HepG2 (cell line): ENCODE data around the gene SLC50A1. TPM values are rescaled to one million over a fixed set of nuclear protein-coding genes. Genes with fewer than 3 reads are reported as not detected.

Experiments
- CEBPZ ChIP-seq: IDR thresholded peaks from 2 replicates; pipeline ENCODE4 v1.6.1; 2012; ENCODE audit warnings: low read length, improper control_type of control experiment
- GTF3A ChIP-seq: sonication (generic); formaldehyde crosslinking; conservative IDR thresholded peaks from 2 replicates; pipeline ENCODE4 v1.4.0; 2020; ENCODE audit warnings: mild to moderate bottlenecking, missing genetic modification reagents
- KMT2A ChIP-seq: sonication (generic); formaldehyde crosslinking; IDR thresholded peaks from 2 replicates; pipeline ENCODE4 v1.4.0; 2020; ENCODE audit warnings: missing genetic modification reagents
- PHF5A ChIP-seq: IDR thresholded peaks from one replicate; pipeline ENCODE4 v1.6.1; 2018; ENCODE audit warnings: low read depth, missing genetic modification reagents; ENCODE audit not compliant: unreplicated experiment
- POLR2A ChIP-seq, 2 experiments: IDR thresholded peaks; 2 replicates each; pipeline ENCODE4 v1.6.1; 2011; ENCODE audit warnings: low read depth in 2 of 2, low read length in 2 of 2, mild to moderate bottlenecking in 1 of 2, moderate library complexity in 1 of 2; ENCODE audit not compliant: insufficient read depth in 1 of 2
- RNF219 ChIP-seq: sonication (generic); formaldehyde crosslinking; IDR thresholded peaks from 2 replicates; pipeline ENCODE4 v1.5.0; 2020; ENCODE audit warnings: mild to moderate bottlenecking, missing genetic modification reagents
- SKIL ChIP-seq: sonication (generic); formaldehyde crosslinking; IDR thresholded peaks from 2 replicates; pipeline ENCODE4 v1.8.0; 2022; ENCODE audit warnings: missing genetic modification reagents, mild to moderate bottlenecking, moderate library complexity, borderline replicate concordance
- SRSF1 ChIP-seq: fragments of 200-400 bp; formaldehyde crosslinking; optimal IDR thresholded peaks from 2 replicates; pipeline ENCODE3; 2017; ENCODE audit warnings: mild to moderate bottlenecking, low read depth, low read length, moderate library complexity
- THAP7 ChIP-seq: sonication (generic); formaldehyde crosslinking; IDR thresholded peaks from 2 replicates; pipeline ENCODE4 v1.8.1; 2023; ENCODE audit warnings: mild to moderate bottlenecking, missing genetic modification reagents
- ZBTB34 ChIP-seq: sonication (generic); formaldehyde crosslinking; IDR thresholded peaks from 2 replicates; pipeline ENCODE4 v1.8.0; 2022; ENCODE audit warnings: mild to moderate bottlenecking, missing genetic modification reagents
- ZNF18 ChIP-seq: sonication (generic); formaldehyde crosslinking; IDR thresholded peaks from 2 replicates; pipeline ENCODE4 v1.8.0; 2022; ENCODE audit warnings: mild to moderate bottlenecking, missing genetic modification reagents; ENCODE audit not compliant: insufficient replicate concordance
- ZNF30 ChIP-seq: sonication (generic); formaldehyde crosslinking; IDR thresholded peaks from 2 replicates; pipeline ENCODE4 v1.5.0; 2020; ENCODE audit warnings: mild to moderate bottlenecking, missing genetic modification reagents
- ZNF333 ChIP-seq: sonication (generic); formaldehyde crosslinking; IDR thresholded peaks from 2 replicates; pipeline ENCODE4 v1.4.0; 2020; ENCODE audit warnings: mild to moderate bottlenecking, missing genetic modification reagents, borderline replicate concordance
- ZNF451 ChIP-seq: sonication (generic); formaldehyde crosslinking; IDR thresholded peaks from 2 replicates; pipeline ENCODE4 v1.5.0; 2020; ENCODE audit warnings: mild to moderate bottlenecking, missing genetic modification reagents
- ZNF484 ChIP-seq: sonication (generic); formaldehyde crosslinking; IDR thresholded peaks from 2 replicates; pipeline ENCODE4 v1.5.1; 2020; ENCODE audit warnings: mild to moderate bottlenecking, low read depth, missing genetic modification reagents, borderline replicate concordance
- ZNF564 ChIP-seq: sonication (generic); formaldehyde crosslinking; IDR thresholded peaks from 2 replicates; pipeline ENCODE4 v1.8.1; 2023; ENCODE audit warnings: mild to moderate bottlenecking, missing genetic modification reagents
- ZNF75D ChIP-seq: sonication (generic); formaldehyde crosslinking; IDR thresholded peaks from 2 replicates; pipeline ENCODE4 v1.8.1; 2023; ENCODE audit warnings: missing genetic modification reagents, mild to moderate bottlenecking, borderline replicate concordance
- polyA plus RNA-seq, 8 experiments: library from polyadenylated mRNA; depleted of rRNA in 3 of 8; stranded (reverse) in 7 of 8; unstranded in 1 of 8; fragments of >200 nt; fragmentation: Illumina TruSeq in 4 of 8; extraction: Trizol in 4 of 8; gene quantifications; 2 replicates each; pipeline versions ENCODE4 v1.2.1 to v1.2.3, GENCODE V29; 2011 to 2016; ENCODE audit warnings: low read depth in 4 of 8, missing spikeins in 1 of 8, mixed read lengths in 1 of 8; ENCODE audit not compliant: insufficient read depth in 1 of 8
- total RNA-seq, 5 experiments: library from RNA; depleted of rRNA; stranded (reverse); fragments of >200 nt; fragmentation: Illumina TruSeq; extraction: Trizol; gene quantifications; 2 replicates each; pipeline ENCODE4 v1.2.3, GENCODE V29; 2016; ENCODE audit warnings: low read depth in 1 of 5

The SLC50A1 gene
- total and polyA plus RNA-seq, 2 of the 13 experiments (the other 11 are each of a cell fraction or from before 2014, with no cell fraction given), result 22.5 to 46.8 TPM

- TF ChIP-seq RNF219 (CRISPR knock-in tag), result no peak
- no peak for TF ChIP-seq SKIL (CRISPR knock-in tag)
- no peak for TF ChIP-seq ZNF484 (CRISPR knock-in tag)
- TF ChIP-seq ZNF564 (CRISPR knock-in tag), result no peak
- TF ChIP-seq ZNF333, result no peak
- no peak for TF ChIP-seq ZNF18 (CRISPR knock-in tag)
- TF ChIP-seq CEBPZ, result no peak
- TF ChIP-seq PHF5A (CRISPR knock-in tag), result no peak
- TF ChIP-seq GTF3A (CRISPR knock-in tag), result no peak
- no peak for TF ChIP-seq THAP7 (CRISPR knock-in tag)
- no peak for TF ChIP-seq ZNF75D
- TF ChIP-seq ZNF451 (CRISPR knock-in tag), result no peak
- TF ChIP-seq ZNF30 (CRISPR knock-in tag), result no peak
- TF ChIP-seq ZBTB34 (CRISPR knock-in tag), result no peak
- 0 out of 4 replicates have a peak, but pooled peaks of 1 of the 2 experiments have one; percentile 22 for TF ChIP-seq POLR2A (IDR thresholded peaks at IDR 0.05; ENCODE audit: insufficient read depth in 1 of 2, low read depth in 2 of 2, low read length in 2 of 2)
- TF ChIP-seq KMT2A (CRISPR knock-in tag), result no peak
- no peak for TF ChIP-seq SRSF1
Measured at GRCh38 chr1:155133799-155134281, 1.8 kb upstream of the SLC50A1 start (continued).
